GM19397 (cell line): ENCODE results near the gene UPK3BL1.

ENCODE experiments used
- ATAC-seq: cut with Tn5 transposase; IDR thresholded peaks from one replicate; pipeline ENCODE4 v1.9.1; 2021; ENCODE audit warnings: mild to moderate bottlenecking, moderate library complexity; ENCODE audit not compliant: unreplicated experiment

UPK3BL1 gene

DNA sequence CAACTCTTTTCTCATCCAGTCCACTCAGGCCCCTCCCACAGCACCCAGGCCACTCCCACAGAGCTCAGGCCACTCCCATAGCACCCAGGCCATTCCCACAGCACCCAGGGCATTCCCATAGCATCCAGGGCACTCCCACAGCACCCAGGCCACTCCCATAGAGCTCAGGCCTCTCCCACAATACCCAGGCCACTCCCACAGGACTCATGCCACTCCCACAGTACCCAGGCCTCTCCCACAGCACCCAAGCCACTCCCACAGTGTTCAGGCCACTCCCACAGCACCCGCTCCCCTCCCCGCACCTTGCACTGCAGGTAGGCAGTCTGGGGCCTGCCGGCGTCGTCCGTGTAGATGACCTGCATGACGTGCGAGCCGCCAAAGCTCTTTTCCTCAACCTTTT is 52.7 kb downstream of the UPK3BL1 start:
- peak; percentile 26 for ATAC-seq
